AG20443 (cell line): Measurements from ENCODE around the gene CFAP45.

Experiments
- DNase-seq: peaks from one replicate; pipeline ENCODE4 v3.0.0; 2012; ENCODE audit warnings: low spot score, mixed read lengths

The CFAP45 gene, protein sequence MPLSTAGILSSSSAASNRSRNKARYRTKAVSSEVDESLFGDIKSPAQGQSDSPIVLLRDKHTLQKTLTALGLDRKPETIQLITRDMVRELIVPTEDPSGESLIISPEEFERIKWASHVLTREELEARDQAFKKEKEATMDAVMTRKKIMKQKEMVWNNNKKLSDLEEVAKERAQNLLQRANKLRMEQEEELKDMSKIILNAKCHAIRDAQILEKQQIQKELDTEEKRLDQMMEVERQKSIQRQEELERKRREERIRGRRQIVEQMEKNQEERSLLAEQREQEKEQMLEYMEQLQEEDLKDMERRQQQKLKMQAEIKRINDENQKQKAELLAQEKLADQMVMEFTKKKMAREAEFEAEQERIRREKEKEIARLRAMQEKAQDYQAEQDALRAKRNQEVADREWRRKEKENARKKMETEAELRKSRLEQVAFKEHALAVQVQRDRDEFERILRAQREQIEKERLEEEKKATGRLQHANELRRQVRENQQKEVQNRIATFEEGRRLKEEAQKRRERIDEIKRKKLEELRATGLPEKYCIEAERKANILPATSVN

GRCh38 chr1:159900086-159900680 lies at the start of gene CFAP45:
CFAP45 (minus strand) TSS chr1:159900165; CDS start chr1:159900098, 67 bp downstream.
- peak; percentile 84 for DNase-seq

DNA sequence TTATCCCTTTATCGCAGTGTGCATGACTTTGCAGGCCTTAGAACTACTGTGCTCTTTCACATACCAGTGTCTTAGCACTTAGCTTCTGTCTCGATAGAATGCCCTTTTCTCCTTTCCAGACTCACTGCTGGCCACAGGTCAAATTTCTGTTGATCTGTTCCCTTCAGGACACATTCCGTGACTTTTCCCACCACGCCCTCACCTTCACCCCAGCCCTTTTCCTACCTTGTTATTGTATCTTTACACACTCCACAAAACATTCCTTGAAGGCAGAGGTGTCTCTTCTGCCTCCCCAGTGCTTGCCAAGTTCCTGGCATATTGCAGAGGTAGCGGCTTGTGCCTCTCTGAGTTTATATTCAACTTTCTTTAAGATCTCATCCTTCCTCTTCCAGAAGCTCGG lies 49.2 kb upstream of the CFAP45 start:
- DNase-seq: no peak

DNA sequence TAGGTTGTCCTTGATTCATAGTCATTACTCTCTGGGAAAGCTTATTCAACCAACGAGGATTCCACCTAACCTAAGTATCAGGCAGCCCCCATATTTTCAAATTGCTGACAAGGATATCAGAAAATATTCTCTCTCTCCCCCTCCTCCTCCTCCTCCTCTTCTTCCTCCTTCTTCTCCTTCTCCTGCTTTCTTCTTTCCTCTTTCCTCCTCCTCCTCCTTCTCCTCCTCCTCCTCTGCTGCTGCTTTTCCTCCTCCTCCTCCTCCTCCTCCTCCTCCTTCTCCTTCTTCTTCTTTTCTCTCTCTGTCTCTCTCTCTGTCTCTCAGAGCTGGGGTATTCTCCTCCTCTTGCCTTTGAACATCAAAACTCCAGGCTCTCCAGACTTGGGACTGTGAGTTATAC lies 48.0 kb upstream of the CFAP45 start:
- no peak for DNase-seq

DNA sequence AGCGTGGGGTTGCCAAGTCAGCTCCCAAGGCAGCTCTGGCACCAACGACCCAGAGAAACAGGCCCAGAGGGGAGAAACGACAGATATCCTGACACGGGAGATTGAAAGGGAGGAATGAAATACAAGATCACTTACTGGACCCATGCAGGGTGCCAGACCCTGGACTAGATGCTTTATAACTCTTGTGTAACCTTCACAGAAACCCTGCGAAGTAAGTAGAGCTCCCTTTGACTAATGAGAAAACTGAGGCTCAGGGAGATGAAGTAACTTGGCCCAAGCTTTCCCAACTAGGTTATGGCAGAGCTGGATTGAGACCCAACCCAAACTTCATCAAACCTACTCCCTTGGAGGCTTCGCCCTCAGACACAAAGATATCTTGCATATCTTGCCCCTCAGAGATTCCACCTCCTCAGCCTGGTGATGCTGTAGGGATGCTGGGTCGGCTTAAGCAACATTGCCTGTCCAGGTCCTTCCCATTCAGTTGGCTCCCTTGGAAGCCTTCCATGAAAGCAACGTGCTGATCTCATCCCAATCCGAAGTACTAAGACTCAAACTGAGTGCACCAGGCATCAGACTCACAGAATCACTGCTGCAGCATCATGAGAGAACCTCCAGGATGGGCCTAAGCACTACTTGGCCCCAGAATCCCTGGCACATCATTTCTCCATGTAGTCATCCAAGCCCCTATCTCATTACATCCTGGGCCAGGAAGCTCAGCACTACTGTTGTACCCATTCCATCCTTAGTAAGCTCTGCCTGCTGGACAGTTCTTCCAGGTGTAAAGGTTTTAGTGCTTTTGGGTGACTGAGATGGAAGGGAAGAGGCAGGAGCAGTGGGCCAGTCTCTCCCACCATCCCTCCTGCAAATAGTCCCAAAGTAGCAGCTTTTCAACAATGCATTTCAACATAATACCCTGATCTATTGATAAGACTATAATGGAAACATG lies 46.5 kb upstream of the CFAP45 start:
- DNase-seq: no peak

GRCh38 chr1:159945483-159946241 lies 45.7 kb upstream of the CFAP45 start, which contains the start of gene IGSF9:
IGSF9 (minus strand) TSS chr1:159945613; CDS start chr1:159943454, 2,159 bp downstream.
- peak; percentile 86 for DNase-seq

DNA sequence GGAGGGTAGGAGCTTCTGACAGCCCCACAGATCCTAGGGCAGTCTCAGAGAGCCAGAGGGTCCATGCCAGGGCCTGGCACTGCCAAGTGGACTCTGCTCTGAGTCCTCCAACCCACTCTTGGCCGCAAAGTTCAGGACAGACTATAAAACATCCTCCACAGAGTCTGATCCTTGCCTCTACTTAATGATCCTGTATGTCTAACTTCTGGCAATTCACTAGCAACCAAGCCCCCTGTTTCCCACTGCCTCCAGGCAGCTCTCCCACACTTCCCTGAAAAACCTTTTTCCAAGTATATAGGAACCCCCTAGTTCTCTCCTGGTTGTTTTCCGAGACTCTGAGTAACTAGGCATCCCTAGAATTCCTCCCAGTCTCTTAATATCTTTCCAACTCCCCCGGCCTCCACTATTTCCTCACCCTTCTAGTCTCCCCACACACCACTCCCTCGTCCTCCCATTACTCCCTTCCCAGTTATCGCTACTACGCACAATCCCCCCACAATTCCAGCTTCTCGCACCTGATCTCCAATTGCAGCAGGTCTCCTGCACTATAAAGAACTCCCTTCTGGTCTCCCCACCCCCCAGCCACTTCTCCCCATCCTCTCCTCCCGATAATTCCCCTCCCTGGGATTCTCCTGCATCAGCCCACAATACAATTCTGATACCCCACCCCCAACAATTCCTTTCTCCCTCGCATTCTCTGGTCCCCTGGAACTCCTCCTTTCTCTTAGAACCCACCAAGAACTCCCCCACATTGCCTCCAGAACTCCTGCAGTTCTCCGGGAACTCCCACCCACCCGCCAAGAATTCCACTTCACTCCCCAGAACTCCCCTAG lies 44.9 kb upstream of the CFAP45 start:
- DNase-seq: no peak

- DNase-seq: no peak
Measured at GRCh38 chr1:159943908-159944622, 44.1 kb upstream of the CFAP45 start.

- DNase-seq: no peak
Measured at GRCh38 chr1:159943278-159943640, 43.3 kb upstream of the CFAP45 start.

- no peak for DNase-seq
Measured at GRCh38 chr1:159942632-159943277, 42.8 kb upstream of the CFAP45 start.

GRCh38 chr1:159941591-159942560 lies 41.9 kb upstream of the CFAP45 start:
- no peak for DNase-seq

DNA sequence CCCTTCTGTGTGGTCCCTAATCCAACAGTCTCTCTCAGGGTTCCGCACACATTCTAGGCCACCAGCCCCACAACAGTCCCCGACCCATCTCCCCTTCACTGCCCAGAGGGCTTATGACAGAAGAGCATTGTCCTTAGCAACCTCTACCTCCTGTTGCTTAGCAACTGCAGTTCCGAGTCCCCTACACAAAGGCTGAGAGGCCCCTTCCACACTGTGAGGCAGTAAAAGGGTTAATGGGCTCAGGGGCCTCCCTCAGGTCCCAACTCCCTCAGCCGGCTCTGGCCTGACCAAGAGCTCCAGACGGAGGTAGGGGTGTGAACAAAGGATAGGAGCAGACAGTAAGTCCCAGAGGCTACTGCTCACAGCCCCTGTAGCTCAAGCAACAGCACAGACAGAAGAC lies 41.2 kb upstream of the CFAP45 start:
- DNase-seq: no peak

DNA sequence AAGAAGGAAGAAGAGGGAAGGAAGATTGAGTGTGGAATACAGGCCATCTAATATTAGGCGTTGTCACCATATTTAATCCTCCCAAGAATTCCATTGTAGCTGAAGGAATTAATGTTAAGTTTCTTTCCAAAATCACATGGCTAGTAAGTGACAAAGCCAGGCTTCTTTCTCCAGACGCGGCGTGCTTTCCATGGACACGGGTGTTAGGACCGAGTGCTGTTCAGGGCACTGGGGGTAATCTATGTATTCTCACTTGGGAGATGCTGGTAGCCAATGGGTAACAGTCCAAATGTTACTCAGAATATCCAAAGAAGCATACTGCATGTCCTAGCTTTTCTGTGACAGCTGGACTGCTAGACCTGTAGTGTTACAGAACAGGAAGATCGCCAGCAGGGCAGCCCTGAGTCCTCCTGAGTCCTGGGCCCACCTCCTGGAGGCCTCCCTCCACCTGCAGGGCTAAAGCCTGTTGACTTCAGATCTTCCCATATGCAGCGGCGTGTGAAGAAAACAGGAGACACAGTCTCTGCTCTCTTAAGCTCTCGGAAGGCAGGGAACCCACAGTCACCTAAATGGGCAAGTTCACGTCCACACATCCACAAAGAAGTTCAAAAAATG lies 40.1 kb upstream of the CFAP45 start:
- no peak for DNase-seq

DNA sequence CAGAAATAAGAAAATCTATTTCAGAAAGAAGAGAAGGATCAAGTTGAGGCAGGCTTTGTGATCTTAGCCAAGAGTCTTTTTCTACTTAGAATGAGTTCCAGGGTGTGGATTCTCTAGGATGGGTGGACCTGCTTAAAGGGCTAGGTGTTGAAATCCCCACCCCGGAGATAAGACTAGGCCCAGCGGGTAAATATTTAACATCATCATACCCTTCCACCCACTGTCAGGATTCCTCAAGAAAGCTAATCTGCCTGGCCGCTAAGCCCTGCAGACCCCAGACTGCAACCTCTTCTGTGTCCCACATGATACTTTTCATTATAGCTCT lies 39.7 kb upstream of the CFAP45 start:
- no peak for DNase-seq

DNA sequence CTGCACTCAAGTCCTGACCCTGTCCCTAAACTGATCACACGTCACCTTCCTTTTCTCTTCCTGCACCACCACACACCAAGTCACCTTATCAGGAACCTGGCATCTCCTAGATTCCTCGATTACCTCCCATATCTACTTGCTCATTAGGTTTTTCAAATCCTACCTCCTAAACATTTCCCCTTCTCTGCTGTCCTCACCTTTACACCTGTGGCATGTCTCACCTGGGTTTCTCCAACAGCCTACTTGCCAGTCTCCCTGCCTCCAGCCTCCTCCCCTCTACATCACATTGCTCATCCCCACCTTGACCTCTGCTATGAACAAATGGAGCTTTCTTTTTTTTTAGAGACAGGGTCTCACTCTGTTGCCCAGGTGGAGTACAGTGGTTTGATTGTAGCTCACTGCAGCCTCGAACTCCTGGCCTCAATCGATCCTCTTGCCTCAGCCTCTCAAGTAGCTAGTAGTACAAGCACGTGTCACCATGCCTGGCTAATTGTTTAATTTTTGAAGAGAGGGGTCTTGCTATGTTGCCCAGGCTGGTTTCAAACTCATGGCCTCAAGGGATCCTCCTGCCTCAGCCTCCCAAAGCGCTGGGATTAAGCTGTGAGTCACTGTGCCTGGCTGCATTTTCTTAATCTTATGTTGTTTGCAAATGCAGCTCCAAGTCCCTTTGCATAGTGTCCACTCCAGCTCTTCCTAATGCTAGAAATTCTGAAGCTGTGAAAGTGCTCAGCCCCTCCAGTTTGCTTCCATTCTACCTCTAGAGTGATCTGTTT lies 39.1 kb upstream of the CFAP45 start:
- no peak for DNase-seq

GRCh38 chr1:159938211-159938852 lies 38.4 kb upstream of the CFAP45 start:
- no peak for DNase-seq

DNA sequence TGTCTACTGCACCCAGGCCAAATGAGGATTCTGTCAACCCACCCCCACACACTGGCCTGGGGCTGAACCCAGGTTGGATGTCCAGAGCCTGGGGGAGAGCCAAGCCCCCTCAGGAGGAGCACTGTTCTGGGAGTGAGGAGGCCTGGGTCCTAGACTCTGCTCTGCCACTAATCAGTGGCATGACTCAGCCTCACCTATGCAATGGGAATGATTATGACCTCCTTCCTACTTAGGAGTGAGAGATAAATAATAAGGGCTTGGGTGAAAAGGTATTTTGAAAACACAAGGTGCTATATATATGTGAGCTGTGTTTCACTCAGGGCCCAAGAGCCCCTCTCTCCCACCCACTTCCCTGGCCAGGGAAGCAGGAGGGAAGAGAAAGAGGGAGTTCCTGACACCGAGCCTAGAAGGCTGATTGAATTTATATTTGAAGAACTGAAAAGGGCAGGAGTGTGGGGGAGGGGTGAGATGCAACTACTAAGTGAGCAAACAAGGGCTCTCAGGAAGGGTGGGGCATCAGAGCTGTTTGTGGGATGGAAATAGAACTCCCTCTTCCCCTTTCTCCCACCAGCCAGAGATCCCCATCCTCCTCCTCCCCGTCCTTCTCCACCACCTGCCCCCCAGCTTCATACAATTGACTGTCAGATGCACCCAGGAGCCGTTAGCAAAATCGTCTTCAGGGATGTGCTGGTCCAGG lies 37.2 kb upstream of the CFAP45 start:
- no peak for DNase-seq
